Muscle of leg (tissue), 11 donors: Measurements from ENCODE around the gene TRPM1. TPM values are rescaled to one million over a fixed set of nuclear protein-coding genes. Genes with fewer than 3 reads are reported as not detected.
A peak's percentile ranks its signal among the peaks of the same experiment; 100 is the strongest.

Experiments used
- DNase-seq: peaks from one replicate; pipeline ENCODE4 v3.0.0; 2013
- H3K27ac ChIP-seq: one replicate; pipeline ENCODE4 v1.5.1; 2013; ENCODE audit warnings: mild to moderate bottlenecking, low read length, control low read depth
- H3K27me3 ChIP-seq: one replicate; pipeline ENCODE4 v1.6.1; 2013; ENCODE audit warnings: low read length; ENCODE audit not compliant: control insufficient read depth, insufficient read depth
- H3K36me3 ChIP-seq: one replicate; pipeline ENCODE4 v1.6.1; 2013; ENCODE audit warnings: low read length; ENCODE audit not compliant: control insufficient read depth, insufficient read depth
- H3K4me1 ChIP-seq: one replicate; pipeline ENCODE4 v1.6.1; 2013; ENCODE audit warnings: low read length; ENCODE audit not compliant: control insufficient read depth, insufficient read depth
- H3K4me3 ChIP-seq: one replicate; pipeline ENCODE4 v1.5.1; 2013; ENCODE audit warnings: low read length, control low read depth
- H3K9me3 ChIP-seq: replicated peaks from 2 replicates; pipeline ENCODE4 v1.6.1; 2013; ENCODE audit warnings: low read depth, low read length; ENCODE audit not compliant: control insufficient read depth
- WGBS: methylation state at CpG from one replicate; pipeline ENCODE4 v1.1.5; 2013; ENCODE audit warnings: missing lambda C conversion rate; ENCODE audit not compliant: insufficient coverage; 5-methylcytosine and 5-hydroxymethylcytosine counted together
- polyA plus RNA-seq, 8 donors: library from polyadenylated mRNA; unstranded; fragments of 120-200 nt; gene quantifications; one replicate each; pipeline versions ENCODE4 v1.2.1 to v1.2.3, GENCODE V29; 2013; ENCODE audit warnings: inconsistent platforms in 1 of 8, low replicate concordance in 1 of 8; ENCODE audit not compliant: insufficient read length in 8 of 8, insufficient read depth in 1 of 8
- total RNA-seq: library from RNA; stranded (reverse); fragments of 120-200 nt; gene quantifications from one replicate; pipeline ENCODE4 v1.2.4, GENCODE V29; 2013

TRPM1 gene
- total and polyA plus RNA-seq, 9 donors = 0.08 to 0.71 (median 0.37) TPM; not detected in 6

GRCh38 chr15:31077181-31077580 is 24.3 kb downstream of the TRPM1 start:
- Histone ChIP-seq H3K27ac (no peak overlapping the region), H3K4me3 (no peak overlapping the region), H3K4me1 (no peaks in the 10 kb centered on the region), H3K9me3 (no peaks in the 10 kb centered on the region), H3K27me3 (peaks cover 5% of the 10 kb centered on the region), H3K36me3 (no peaks in the 10 kb centered on the region)
- WGBS = 36% methylated on average over 3 of the region's 4 CpGs
- no peak for DNase-seq

- DNase-seq = no peak
- no peak overlapping the region for H3K4me3 ChIP-seq
- H3K36me3 ChIP-seq = no peaks in the 10 kb centered on the region
Observed at GRCh38 chr15:31074321-31074720, 27.2 kb downstream of the TRPM1 start.

GRCh38 chr15:31070867-31071266 is 30.7 kb downstream of the TRPM1 start:
- no peaks in the 10 kb centered on the region for H3K4me1 ChIP-seq
- no peak overlapping the region for H3K27ac ChIP-seq
- no peak overlapping the region for H3K4me3 ChIP-seq
- peak; percentile 42 for DNase-seq
- H3K9me3 ChIP-seq = no peaks in the 10 kb centered on the region
- 86% methylated on average over 2 of the region's 2 CpGs for WGBS
- H3K36me3 ChIP-seq = no peaks in the 10 kb centered on the region
- H3K27me3 ChIP-seq = peaks cover 2% of the 10 kb centered on the region

More at GRCh38 chr15:31074321-31074720, 27.2 kb downstream of the TRPM1 start:
- no peaks in the 10 kb centered on the region for H3K9me3 ChIP-seq
- H3K27ac ChIP-seq = no peak overlapping the region
- H3K27me3 ChIP-seq = peaks cover 2% of the 10 kb centered on the region
- H3K4me1 ChIP-seq = no peaks in the 10 kb centered on the region

GRCh38 chr15:31069360-31070000 is 32.0 kb downstream of the TRPM1 start:
- no peaks in the 10 kb centered on the region for H3K27me3 ChIP-seq
- H3K9me3 ChIP-seq = no peaks in the 10 kb centered on the region
- H3K4me3 ChIP-seq = no peak overlapping the region
- no peak for DNase-seq
- H3K27ac ChIP-seq = no peak overlapping the region
- 60% methylated on average over 5 of the region's 6 CpGs for WGBS
- no peaks in the 10 kb centered on the region for H3K4me1 ChIP-seq
- no peaks in the 10 kb centered on the region for H3K36me3 ChIP-seq

- H3K36me3 ChIP-seq = no peaks in the 10 kb centered on the region
- H3K4me1 ChIP-seq = no peaks in the 10 kb centered on the region
- no peak for DNase-seq
- H3K9me3 ChIP-seq = no peaks in the 10 kb centered on the region
- no peaks in the 10 kb centered on the region for H3K27me3 ChIP-seq
- WGBS = 84% methylated on average over 10 of the region's 11 CpGs
- no peak overlapping the region for H3K4me3 ChIP-seq
- H3K27ac ChIP-seq = no peak overlapping the region
Observed at GRCh38 chr15:31067890-31068603, 33.5 kb downstream of the TRPM1 start.

- Histone ChIP-seq H3K9me3 (no peaks in the 10 kb centered on the region), H3K36me3 (no peaks in the 10 kb centered on the region), H3K27ac (no peak overlapping the region), H3K4me3 (no peak overlapping the region), H3K27me3 (no peaks in the 10 kb centered on the region), H3K4me1 (no peaks in the 10 kb centered on the region)
- WGBS = 38% methylated on average over 1 of the region's 6 CpGs
- DNase-seq = no peak
Observed at GRCh38 chr15:31065824-31066223, 35.7 kb downstream of the TRPM1 start.

GRCh38 chr15:31062911-31063310 is 38.6 kb downstream of the TRPM1 start:
- peak; percentile 11 for DNase-seq

GRCh38 chr15:31062310-31062847 is 39.1 kb downstream of the TRPM1 start:
- H3K36me3 ChIP-seq = no peaks in the 10 kb centered on the region
- no peak overlapping the region for H3K27ac ChIP-seq
- no peaks in the 10 kb centered on the region for H3K4me1 ChIP-seq
- peaks cover 3% of the 10 kb centered on the region for H3K9me3 ChIP-seq
- DNase-seq = no peak
- no peak overlapping the region for H3K4me3 ChIP-seq
- H3K27me3 ChIP-seq = no peaks in the 10 kb centered on the region
- no CpG with 5 or more reads among the region's 4 CpGs for WGBS

More at GRCh38 chr15:31062911-31063310, 38.6 kb downstream of the TRPM1 start:
- 73% methylated on average over 13 of the region's 17 CpGs for WGBS
- no peaks in the 10 kb centered on the region for H3K27me3 ChIP-seq
- H3K36me3 ChIP-seq = no peaks in the 10 kb centered on the region
- no peaks in the 10 kb centered on the region for H3K4me1 ChIP-seq
- H3K9me3 ChIP-seq = no peaks in the 10 kb centered on the region
- H3K27ac ChIP-seq = no peak overlapping the region
- H3K4me3 ChIP-seq = no peak overlapping the region

GRCh38 chr15:31060429-31061140 is 40.9 kb downstream of the TRPM1 start:
- Histone ChIP-seq H3K27ac (no peak overlapping the region), H3K4me3 (no peak overlapping the region), H3K4me1 (no peaks in the 10 kb centered on the region), H3K9me3 (peaks cover 3% of the 10 kb centered on the region), H3K36me3 (no peaks in the 10 kb centered on the region), H3K27me3 (no peaks in the 10 kb centered on the region)
- no peak for DNase-seq
- 83% methylated on average over 15 of the region's 15 CpGs for WGBS
